Kasumi-1 (cell line): ENCODE data around the gene LAMA2.
"Not testable (repeated sequence)": the region's sequence is repeated elsewhere in the genome, so short reads cannot be mapped to it uniquely, and the experiment has no call there.

Experiments
- DNase-seq, 2 experiments: peaks; one replicate each; lab custom pipeline; 2025; lab: John Stamatoyannopoulos, UW

LAMA2 gene

GRCh38 chr6:129130106-129130505 is 247.2 kb downstream of the LAMA2 start:
- no peak for DNase-seq

GRCh38 chr6:129130959-129131681 is 248.2 kb downstream of the LAMA2 start:
- no peak for DNase-seq

GRCh38 chr6:129133770-129134192 is 250.8 kb downstream of the LAMA2 start:
- DNase-seq, result no peak

- no peak for DNase-seq
Measured at GRCh38 chr6:129134535-129134934, 251.6 kb downstream of the LAMA2 start.

- no peak for DNase-seq
Measured at GRCh38 chr6:129135451-129135850, 252.5 kb downstream of the LAMA2 start.

GRCh38 chr6:129136751-129137150 is 253.8 kb downstream of the LAMA2 start:
- DNase-seq, result no peak

GRCh38 chr6:129138739-129139405 is 255.9 kb downstream of the LAMA2 start:
- no peak for DNase-seq

GRCh38 chr6:129140526-129140925 is 257.6 kb downstream of the LAMA2 start:
- no peak for DNase-seq

- no peak for DNase-seq
Measured at GRCh38 chr6:129141499-129141898, 258.6 kb downstream of the LAMA2 start.

- no peak for DNase-seq
Measured at GRCh38 chr6:129146902-129147301, 264.0 kb downstream of the LAMA2 start.

GRCh38 chr6:129150507-129150906 is 267.6 kb downstream of the LAMA2 start:
- DNase-seq, result no peak

- no peak for DNase-seq
Measured at GRCh38 chr6:129153257-129153656, 270.3 kb downstream of the LAMA2 start.

- DNase-seq, result not testable (repeated sequence)
Measured at GRCh38 chr6:129159242-129159641, 276.3 kb downstream of the LAMA2 start.

GRCh38 chr6:129162605-129163004 is 279.7 kb downstream of the LAMA2 start:
- no peak for DNase-seq

- no peak for DNase-seq
Measured at GRCh38 chr6:129163551-129163950, 280.6 kb downstream of the LAMA2 start.

GRCh38 chr6:129164032-129164431 is 281.1 kb downstream of the LAMA2 start:
- DNase-seq, result no peak

- not testable (repeated sequence) for DNase-seq
Measured at GRCh38 chr6:129172279-129172995, 289.5 kb downstream of the LAMA2 start.

GRCh38 chr6:129175066-129175465 is 292.1 kb downstream of the LAMA2 start:
- DNase-seq, result no peak

GRCh38 chr6:129177801-129178200 is 294.9 kb downstream of the LAMA2 start:
- no peak for DNase-seq

GRCh38 chr6:129179283-129179682 is 296.3 kb downstream of the LAMA2 start:
- no peak for DNase-seq

- DNase-seq, result no peak
Measured at GRCh38 chr6:129181001-129181400, 298.1 kb downstream of the LAMA2 start.

- DNase-seq, result no peak
Measured at GRCh38 chr6:129183187-129183591, 300.3 kb downstream of the LAMA2 start.
